GM12878 (cell line): Measurements from ENCODE around the gene GAS2L2. TPM values are rescaled to one million over a fixed set of nuclear protein-coding genes. Genes with fewer than 3 reads are reported as not detected.

ENCODE experiments used
- ATAC-seq: fragments of 200-7000 bp; cut with Tn5 transposase; 3 replicates; pipeline ENCODE4 v1.9.1; 2020; ENCODE audit warnings: mild to moderate bottlenecking, moderate library complexity
- BruUV-seq: library from RNA; stranded (reverse); fragments of 400-500 nt; replicated peaks from 2 replicates; lab custom pipeline; 2021; lab: Mats Ljungman, UMichigan
- CTCF ChIA-PET: fragments of 300-600 bp; sonication (Branson Sonifier 250); formaldehyde crosslinking; extraction: SDS; loops from one replicate; lab custom pipeline; 2021; ENCODE audit warnings: inconsistent platforms; lab: Yijun Ruan, JAX
- POLR2A ChIA-PET: fragments of 350-600 bp; formaldehyde crosslinking; extraction: SDS; loops from one replicate; lab custom pipeline; 2021; ENCODE audit warnings: inconsistent platforms; lab: Charles Lee
- RAD21 ChIA-PET: fragments of 300-600 bp; sonication (Branson Sonifier 250); formaldehyde crosslinking; loops from one replicate; lab custom pipeline; 2023; ENCODE audit warnings: antibody characterized with exemption; ENCODE audit not compliant: unreplicated experiment; lab: Charles Lee
- SMC1A ChIA-PET: fragments of 300-600 bp; sonication (Branson Sonifier 250); formaldehyde crosslinking; loops from one replicate; lab custom pipeline; 2023; ENCODE audit not compliant: unreplicated experiment, uncharacterized antibody; lab: Charles Lee
- DNase-seq: peaks from one replicate; pipeline ENCODE4 v3.0.0-alpha.2; 2011; ENCODE audit warnings: low read depth, low spot score
- FAIRE-seq: peaks from 3 replicates; lab custom pipeline; 2011; peaks lifted over from hg19 to GRCh38; lab: Jason Lieb, UNC
- H2AFZ ChIP-seq: 2 replicates; pipeline ENCODE4 v1.6.0; 2011; ENCODE audit warnings: low read depth, low read length, control low read depth; ENCODE audit not compliant: control insufficient read depth
- H3K27ac ChIP-seq: 2 replicates; pipeline ENCODE4 v1.5.1; 2011; ENCODE audit warnings: control low read depth; ENCODE audit not compliant: control insufficient read depth, insufficient read depth
- H3K27me3 ChIP-seq, 2 experiments: replicated peaks in 1 of 2; 2 replicates each; pipeline versions ENCODE4 v1.6.0 to v1.6.1; 2011; ENCODE audit warnings: low read length in 1 of 2; ENCODE audit not compliant: control insufficient read depth in 2 of 2, insufficient read depth in 2 of 2
- H3K36me3 ChIP-seq, 2 experiments: 2 replicates each; pipeline ENCODE4 v1.5.1; 2011; ENCODE audit warnings: low read length in 1 of 2; ENCODE audit not compliant: control insufficient read depth in 2 of 2, insufficient read depth in 2 of 2
- H3K4me1 ChIP-seq: 2 replicates; pipeline ENCODE4 v1.6.1; 2011; ENCODE audit warnings: mild to moderate bottlenecking, low read length, moderate library complexity, mixed read lengths; ENCODE audit not compliant: control insufficient read depth, insufficient read depth
- H3K4me2 ChIP-seq: 2 replicates; pipeline ENCODE4 v1.6.0; 2011; ENCODE audit warnings: control low read depth; ENCODE audit not compliant: control insufficient read depth, insufficient read depth
- H3K4me3 ChIP-seq: fragments of 200-600 bp; sonication (generic); 2 replicates; pipeline ENCODE4 v1.5.1; 2016
- H3K79me2 ChIP-seq: 2 replicates; pipeline ENCODE4 v1.6.0; 2011; ENCODE audit warnings: low read length; ENCODE audit not compliant: control insufficient read depth, insufficient read depth
- H3K9ac ChIP-seq: 2 replicates; pipeline ENCODE4 v1.8.0; 2011; ENCODE audit warnings: low read length, control low read depth, mixed read lengths; ENCODE audit not compliant: control insufficient read depth, insufficient read depth
- H3K9me3 ChIP-seq: replicated peaks from 3 replicates; pipeline ENCODE4 v1.5.1; 2011; ENCODE audit warnings: mild to moderate bottlenecking, low read length; ENCODE audit not compliant: control insufficient read depth, insufficient read depth
- H4K20me1 ChIP-seq: 2 replicates; pipeline ENCODE4 v1.6.0; 2011; ENCODE audit not compliant: control insufficient read depth, insufficient read depth
- CBFB ChIP-seq: IDR thresholded peaks from 2 replicates; pipeline ENCODE4 v1.6.1; 2016; ENCODE audit warnings: antibody characterized with exemption, low read depth
- CHD2 ChIP-seq: IDR thresholded peaks from 2 replicates; pipeline ENCODE4 v1.6.1; 2011; ENCODE audit warnings: low read depth, low read length, improper control_type of control experiment, borderline replicate concordance
- EGR1 ChIP-seq, 2 experiments: IDR thresholded peaks; 1 replicate in 1 of 2; 2 replicates in 1 of 2; pipeline ENCODE4 v1.6.1; 2011 to 2012; ENCODE audit warnings: low read depth in 2 of 2, low read length in 2 of 2, borderline replicate concordance in 1 of 2, mild to moderate bottlenecking in 1 of 2, moderate library complexity in 1 of 2
- NFIC ChIP-seq: IDR thresholded peaks from 2 replicates; pipeline ENCODE4 v1.6.1; 2012; ENCODE audit warnings: low read depth, mild to moderate bottlenecking, inconsistent platforms, low read length, moderate library complexity
- RCOR1 ChIP-seq: conservative IDR thresholded peaks from 2 replicates; pipeline ENCODE4 v1.6.1; 2012; ENCODE audit warnings: low read depth, low read length, improper control_type of control experiment
- SIX5 ChIP-seq: IDR thresholded peaks from 2 replicates; pipeline ENCODE4 v1.6.1; 2011; ENCODE audit warnings: mild to moderate bottlenecking, low read depth, low read length, moderate library complexity; ENCODE audit not compliant: severe bottlenecking
- SMAD5 ChIP-seq: IDR thresholded peaks from 2 replicates; pipeline ENCODE4 v1.6.1; 2016; ENCODE audit warnings: antibody characterized with exemption, low read depth
- ZNF592 ChIP-seq: fragments of 450-650 bp; IDR thresholded peaks from 2 replicates; pipeline ENCODE4 v1.6.1; 2017; ENCODE audit warnings: mild to moderate bottlenecking, moderate library complexity
- WGBS: methylation state at CpG from one replicate; pipeline ENCODE4 v1.1.6; 2016; ENCODE audit warnings: low lambda C conversion rate; ENCODE audit not compliant: insufficient replicate concordance, insufficient coverage; ENCODE audit errors: missing lambda C conversion rate; 5-methylcytosine and 5-hydroxymethylcytosine counted together
- in situ Hi-C: fragments of 300-500 bp; cut with MboI; formaldehyde crosslinking; loops from 9 replicates; pipeline ENCODE4 v1.14.3; 2018; ENCODE audit warnings: mixed read lengths
- intact Hi-C: fragments of 100-400 bp; cut with micrococcal nuclease; formaldehyde crosslinking; loops from one replicate; pipeline ENCODE4 v1.14.2; 2022; ENCODE audit not compliant: unreplicated experiment
- polyA plus RNA-seq, 11 experiments: library from polyadenylated mRNA; depleted of rRNA in 4 of 11; unstranded in 6 of 11; stranded (reverse) in 5 of 11; fragments of >200 nt; fragmentation: Nextera tagmentation in 4 of 11; fragmentation: Illumina TruSeq in 1 of 11; extraction: Ambion mirVana in 4 of 11; extraction: Trizol in 1 of 11; gene quantifications; 1 replicate in 1 of 11; 2 replicates in 10 of 11; pipeline versions ENCODE4 v1.2.1 to v1.2.3, GENCODE V29; 2011 to 2016; ENCODE audit warnings: inconsistent platforms in 2 of 11, missing spikeins in 2 of 11, low read depth in 1 of 11
- total RNA-seq, 4 experiments: library from RNA; depleted of rRNA in 3 of 4; stranded (reverse); fragments of >200 nt in 3 of 4; fragmentation: Illumina TruSeq in 1 of 4; extraction: Trizol in 1 of 4; gene quantifications; 2 replicates each; pipeline versions ENCODE4 v1.2.1 to v1.2.3, GENCODE V29; 2013 to 2021
- TF ChIP-seq, protein P1 (sequence below): IDR thresholded peaks from 2 replicates; pipeline ENCODE4 v1.6.1; 2011; ENCODE audit warnings: mild to moderate bottlenecking, low read depth, low read length, moderate library complexity; ENCODE audit not compliant: insufficient replicate concordance

Gene GAS2L2
- total and polyA plus RNA-seq, 10 of the 15 experiments (the other 5 are each of a cell fraction or from before 2014, with no cell fraction given) = 0.01 TPM; not detected in 9

DNA sequence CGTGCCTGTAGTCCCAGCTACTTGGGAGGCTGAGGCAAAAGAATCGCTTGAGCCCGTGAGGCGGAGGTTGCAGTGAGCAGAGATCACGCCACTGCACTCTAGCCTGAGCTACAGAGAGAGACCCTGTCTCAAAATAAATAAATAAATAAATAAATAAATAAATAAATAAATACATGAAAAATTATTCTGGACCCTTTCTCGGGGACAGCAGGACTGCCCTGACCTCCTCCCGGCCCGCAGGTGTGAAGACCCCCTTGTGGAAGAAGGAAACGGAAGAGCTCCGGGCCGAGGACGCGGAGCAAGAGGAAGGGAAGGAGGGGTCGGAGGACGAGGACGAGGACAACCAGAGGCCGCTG is 10.7 kb upstream of the GAS2L2 start:
- Histone ChIP-seq H3K27ac (no peak overlapping the region), H3K9me3 (no peaks in the 10 kb centered on the region), H3K4me2 (peak overlapping the region; percentile 79), H2AFZ (peak overlapping the region; percentile 62; the same call in 1 of the 2 replicates), H3K36me3 (no peaks in the 10 kb centered on the region), H4K20me1 (no peaks in the 10 kb centered on the region), H3K9ac (no peak overlapping the region), H3K4me3 (no peak overlapping the region), H3K79me2 (no peaks in the 10 kb centered on the region), H3K4me1 (peaks cover 5% of the 10 kb centered on the region), H3K27me3 (peaks cover 0 to 3% of the 10 kb centered on the region in 2 experiments)
- DNase-seq (no peak), ATAC-seq (no peak), FAIRE-seq (no peak)
- RAD21 ChIA-PET = interaction anchor here (0.7 to 2.9 kb wide), 8 partner anchors 16 to 441 kb away, joined by 3 to 50 read pairs (median 4); partner anchors contain the start of gene TAF15
- POLR2A ChIA-PET = interaction anchor here (0.6 to 2.3 kb wide), 5 partner anchors 33 to 162 kb away, joined by 3 to 24 read pairs (median 3); partner anchors contain the start of gene TAF15
- TF ChIP-seq EGR1 (IDR thresholded peaks at IDR 0.05; ENCODE audit: borderline replicate concordance in 1 of 2, low read depth in 2 of 2, low read length in 2 of 2) (no peak), ZNF592 (no peak), CHD2 (no peak), CBFB (no peak), NFIC (no peak), SIX5 (no peak), SMAD5 (no peak), RCOR1 (no peak)
- TF ChIP-seq, protein P1, sequence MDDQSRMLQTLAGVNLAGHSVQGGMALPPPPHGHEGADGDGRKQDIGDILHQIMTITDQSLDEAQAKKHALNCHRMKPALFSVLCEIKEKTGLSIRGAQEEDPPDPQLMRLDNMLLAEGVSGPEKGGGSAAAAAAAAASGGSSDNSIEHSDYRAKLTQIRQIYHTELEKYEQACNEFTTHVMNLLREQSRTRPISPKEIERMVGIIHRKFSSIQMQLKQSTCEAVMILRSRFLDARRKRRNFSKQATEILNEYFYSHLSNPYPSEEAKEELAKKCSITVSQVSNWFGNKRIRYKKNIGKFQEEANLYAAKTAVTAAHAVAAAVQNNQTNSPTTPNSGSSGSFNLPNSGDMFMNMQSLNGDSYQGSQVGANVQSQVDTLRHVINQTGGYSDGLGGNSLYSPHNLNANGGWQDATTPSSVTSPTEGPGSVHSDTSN = no peak
- 36% methylated on average over 17 of the region's 17 CpGs for WGBS
- in situ Hi-C loops (no loop called here), intact Hi-C loops (no loop called here)
- CTCF ChIA-PET = interaction anchor here (0.7 to 8.3 kb wide), 49 partner anchors 8 to 241 kb away, joined by 3 to 220 read pairs (median 4); partner anchors contain the start of genes GAS2L2, RDM1, SLFN12L and TAF15
- no TSS peak for BruUV-seq
- SMC1A ChIA-PET = interaction anchor here (0.7 to 3.6 kb wide), 10 partner anchors 16 to 206 kb away, joined by 3 to 33 read pairs (median 4); partner anchors contain the start of gene TAF15
